OCI-LY7 (cell line): Measurements from ENCODE around the gene C12orf57. TPM values are rescaled to one million over a fixed set of nuclear protein-coding genes. Genes with fewer than 3 reads are reported as not detected.

Experiments
- BruUV-seq: library from RNA; stranded (reverse); fragments of 400-500 nt; replicated peaks from 2 replicates; lab custom pipeline; 2021; lab: Mats Ljungman, UMichigan
- CTCF ChIA-PET: fragments of 300-600 bp; sonication (Branson Sonifier 250); formaldehyde crosslinking; loops from one replicate; lab custom pipeline; 2022; ENCODE audit warnings: antibody characterized with exemption; ENCODE audit not compliant: unreplicated experiment; lab: Charles Lee
- POLR2A ChIA-PET: fragments of 300-600 bp; sonication (Branson Sonifier 250); formaldehyde crosslinking; loops from one replicate; lab custom pipeline; 2022; ENCODE audit warnings: antibody characterized with exemption; lab: Charles Lee
- DNase-seq: peaks from one replicate; pipeline ENCODE4 v3.0.0-alpha.2; 2015; ENCODE audit warnings: low spot score
- H2AFZ ChIP-seq: fragments of 200-600 bp; sonication (generic), shearing (Covaris generic); 2 replicates; pipeline ENCODE4 v1.6.1; 2014; ENCODE audit warnings: mild to moderate bottlenecking, antibody characterized with exemption, low read length, moderate library complexity
- H3K27ac ChIP-seq: fragments of 200-600 bp; sonication (generic); 2 replicates; pipeline ENCODE4 v1.5.1; 2014; ENCODE audit warnings: mixed run types, low read depth, mild to moderate bottlenecking, moderate library complexity, low read length, inconsistent platforms; ENCODE audit not compliant: poor library complexity, severe bottlenecking
- H3K36me3 ChIP-seq: fragments of 200-600 bp; sonication (generic); 2 replicates; pipeline ENCODE4 v1.6.1; 2014; ENCODE audit warnings: mild to moderate bottlenecking, antibody characterized with exemption, low read length, moderate library complexity, mixed read lengths; ENCODE audit not compliant: insufficient read depth
- H3K4me1 ChIP-seq: fragments of 200-600 bp; sonication (generic); 2 replicates; pipeline ENCODE4 v1.5.1; 2014; ENCODE audit warnings: mild to moderate bottlenecking, low read length; ENCODE audit not compliant: insufficient read depth, poor library complexity, severe bottlenecking
- H3K4me2 ChIP-seq: fragments of 200-600 bp; sonication (generic); 2 replicates; pipeline ENCODE4 v1.6.1; 2014; ENCODE audit warnings: mild to moderate bottlenecking, low read length
- H3K4me3 ChIP-seq: fragments of 200-600 bp; sonication (generic); 2 replicates; pipeline ENCODE4 v1.5.1; 2014; ENCODE audit warnings: mild to moderate bottlenecking, low read depth, low read length; ENCODE audit not compliant: poor library complexity, severe bottlenecking
- H3K79me2 ChIP-seq: fragments of 200-600 bp; sonication (generic); 2 replicates; pipeline ENCODE4 v1.6.1; 2016; ENCODE audit warnings: low read depth, mild to moderate bottlenecking, low read length, moderate library complexity, mixed read lengths; ENCODE audit not compliant: insufficient read depth
- H3K9me2 ChIP-seq: fragments of 200-600 bp; sonication (generic); 2 replicates; pipeline ENCODE4 v1.6.1; 2016; ENCODE audit warnings: mild to moderate bottlenecking, low read length, mixed read lengths; ENCODE audit not compliant: insufficient read depth
- H3K9me3 ChIP-seq: fragments of 200-600 bp; sonication (generic); 2 replicates; pipeline ENCODE4 v1.6.1; 2014; ENCODE audit warnings: mild to moderate bottlenecking, mixed run types, low read length, mixed read lengths
- H4K20me1 ChIP-seq: fragments of 200-600 bp; sonication (generic); 2 replicates; pipeline ENCODE4 v1.6.1; 2014; ENCODE audit warnings: mild to moderate bottlenecking, antibody characterized with exemption, low read length, moderate library complexity, mixed read lengths; ENCODE audit not compliant: insufficient read depth
- CTCF ChIP-seq: fragments of 200-600 bp; sonication (generic); conservative IDR thresholded peaks from 2 replicates; pipeline ENCODE4 v1.5.1; 2014; ENCODE audit warnings: mild to moderate bottlenecking, antibody characterized with exemption, low read length, moderate library complexity, mixed read lengths
- EZH2phosphoT487 ChIP-seq: fragments of 200-600 bp; sonication (generic); IDR thresholded peaks from 2 replicates; pipeline ENCODE4 v1.6.1; 2018; ENCODE audit warnings: low read depth, borderline replicate concordance, mild to moderate bottlenecking, mixed run types, antibody characterized with exemption, low read length, moderate library complexity, mixed read lengths
- intact Hi-C: fragments of 100-400 bp; cut with micrococcal nuclease; formaldehyde crosslinking; loops from one replicate; pipeline ENCODE4 v1.10.0; 2022; ENCODE audit not compliant: unreplicated experiment
- total RNA-seq, 2 experiments: library from RNA; depleted of rRNA in 1 of 2; stranded (reverse); fragments of >200 nt in 1 of 2; shearing (Covaris generic) in 1 of 2; gene quantifications; 2 replicates each; pipeline ENCODE4 v1.2.3, GENCODE V29; 2014 to 2022

C12orf57 gene
- total RNA-seq, 2 experiments from 2014 or later: 130 to 319 TPM

DNA sequence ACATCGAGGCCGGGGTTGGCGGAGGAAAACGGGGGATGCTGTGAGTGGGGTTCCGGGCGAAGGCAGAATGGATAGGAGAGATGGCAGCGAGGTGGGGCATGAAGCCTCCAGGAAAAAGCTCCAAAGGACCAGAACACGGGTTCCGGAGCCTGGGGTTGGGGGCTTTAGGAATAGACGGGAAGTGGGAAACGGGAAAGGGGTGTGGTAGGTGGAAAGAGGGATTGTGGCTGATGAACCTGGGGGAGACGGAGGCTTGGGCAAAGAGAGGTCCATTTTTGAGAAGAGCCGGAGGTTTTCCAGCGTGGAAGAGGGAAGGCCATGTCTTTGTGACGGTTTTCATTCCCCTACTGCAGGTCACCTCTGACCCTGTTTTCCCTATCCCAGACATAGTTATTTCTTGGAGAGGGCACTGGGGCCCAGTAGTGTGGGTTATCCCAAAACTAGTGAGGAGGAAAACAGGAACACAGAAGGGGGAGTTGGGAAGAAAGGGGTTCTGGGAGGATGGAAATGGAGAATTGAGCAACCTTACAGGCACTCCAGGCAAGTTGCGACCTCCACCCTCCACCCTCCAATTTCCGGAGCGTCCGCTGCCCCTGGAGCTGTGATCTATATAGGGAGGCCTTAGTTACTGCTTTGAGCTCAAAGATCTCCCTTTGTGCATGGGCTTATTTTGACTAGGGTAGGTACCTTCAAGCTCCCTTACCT, 15.0 kb upstream of the C12orf57 start:
- Histone ChIP-seq H3K79me2 (no peaks in the 10 kb centered on the region), H3K4me2 (no peak overlapping the region), H3K4me3 (no peak overlapping the region), H3K9me3 (no peaks in the 10 kb centered on the region), H3K36me3 (peaks cover 5% of the 10 kb centered on the region; the same call in 1 of the 2 replicates), H3K27ac (no peak overlapping the region), H3K9me2 (no peaks in the 10 kb centered on the region), H2AFZ (no peak overlapping the region), H3K4me1 (peaks cover 20% of the 10 kb centered on the region), H4K20me1 (no peaks in the 10 kb centered on the region)
- CTCF ChIA-PET: no interaction called here
- TF ChIP-seq EZH2phosphoT487 (no peak), CTCF (no peak)
- BruUV-seq: no TSS peak
- POLR2A ChIA-PET: interaction anchor here (0.6 kb wide), 2 partner anchors 19 to 31 kb away, joined by 3 read pairs; no protein-coding TSS in a partner anchor
- no peak for DNase-seq
- intact Hi-C loops: no loop called here

DNA sequence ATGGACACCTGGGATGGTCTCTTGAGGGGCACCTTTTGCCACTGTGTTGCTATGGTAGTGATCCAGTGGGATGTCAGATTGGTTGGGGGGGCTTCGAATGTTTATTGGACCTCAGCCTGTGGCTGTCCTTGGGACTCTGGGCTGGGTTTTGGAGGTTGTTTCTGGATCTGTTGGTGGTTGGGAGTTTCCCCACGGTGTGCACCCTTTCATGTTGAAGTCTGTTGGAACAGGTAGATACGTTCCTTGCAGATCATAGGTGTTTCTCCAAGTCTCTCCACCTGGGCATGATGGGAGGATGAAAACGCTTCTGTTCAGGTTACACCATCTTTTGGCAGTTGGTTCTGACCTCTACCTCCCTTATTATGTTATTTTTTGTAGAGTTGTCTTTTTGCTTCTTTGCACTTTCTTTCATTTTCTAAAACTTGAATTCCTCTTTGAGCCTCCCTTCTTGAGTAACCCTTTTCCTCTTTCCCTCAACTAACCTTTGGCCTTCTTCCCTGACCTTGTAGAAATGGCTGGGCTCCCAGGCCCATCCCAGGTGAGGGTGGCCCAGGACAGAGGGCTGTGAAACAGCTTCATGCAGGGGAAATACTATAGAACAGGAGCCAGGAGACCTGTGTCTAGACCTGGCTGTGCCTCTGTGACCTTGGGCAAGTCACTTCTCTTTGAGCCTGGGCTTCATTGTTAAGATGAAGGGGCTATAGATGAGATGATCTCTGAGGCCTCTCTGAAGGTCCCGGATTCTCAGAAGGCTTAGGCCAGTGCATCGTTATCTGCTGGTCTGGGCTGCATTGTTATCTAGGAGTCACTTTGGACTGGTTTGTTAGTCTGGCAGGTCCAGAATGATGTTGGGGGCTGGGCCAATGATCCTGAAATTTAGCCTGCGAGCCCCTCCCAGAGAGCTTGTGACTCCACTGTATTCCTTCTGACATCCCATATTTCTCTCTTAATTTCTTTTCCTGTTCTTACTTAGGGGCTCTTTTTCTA, 14.1 kb upstream of the C12orf57 start:
- no peak overlapping the region for H3K4me3 ChIP-seq
- no peaks in the 10 kb centered on the region for H4K20me1 ChIP-seq
- intact Hi-C loops: no loop called here
- TF ChIP-seq EZH2phosphoT487: no peak
- TF ChIP-seq CTCF: no peak
- no peak for DNase-seq
- no TSS peak for BruUV-seq
- H3K4me2 ChIP-seq: no peak overlapping the region
- peaks cover 11% of the 10 kb centered on the region for H3K4me1 ChIP-seq
- H3K9me3 ChIP-seq: no peaks in the 10 kb centered on the region
- no peaks in the 10 kb centered on the region for H3K9me2 ChIP-seq
- no peak overlapping the region for H3K27ac ChIP-seq
- ChIA-PET CTCF (no interaction called here), POLR2A (no interaction called here)
- H2AFZ ChIP-seq: no peak overlapping the region
- no peaks in the 10 kb centered on the region for H3K79me2 ChIP-seq
- H3K36me3 ChIP-seq: peaks cover 7% of the 10 kb centered on the region; the same call in 1 of the 2 replicates
